ENCODE data around the gene PLEKHA1.

PLEKHA1 gene

DNA sequence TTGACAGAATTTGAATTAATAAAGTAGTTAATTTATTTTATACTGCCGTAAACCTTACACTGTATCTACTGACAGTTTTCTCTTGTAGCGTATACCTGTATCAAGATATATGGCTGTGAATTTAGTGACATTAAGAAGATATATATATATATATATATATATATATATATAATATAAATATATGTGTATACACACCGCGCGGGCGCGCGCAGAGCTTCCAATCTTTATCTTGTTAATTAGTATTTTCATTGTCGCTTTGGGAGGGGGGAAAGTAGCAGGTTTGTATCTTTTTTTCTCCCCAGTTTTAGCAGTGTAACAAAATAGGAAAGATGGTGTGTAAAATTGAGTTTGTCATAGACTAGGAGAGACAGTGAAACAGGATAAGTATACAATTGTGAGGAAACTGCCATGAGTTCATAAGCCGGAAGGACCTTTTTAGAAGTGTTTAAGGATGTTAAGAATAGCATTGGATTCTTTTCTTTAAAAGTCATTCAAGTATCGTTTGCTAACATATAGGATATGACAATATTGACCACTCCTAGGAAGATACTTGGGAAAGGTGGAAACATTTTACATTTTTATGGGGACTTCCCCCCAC lies 2.0 kb downstream of the PLEKHA1 start:
- DNase-seq (ENCODE audit: low read depth in 2 of 2) = no peak

GRCh38 chr10:122379041-122379440 lies 4.5 kb downstream of the PLEKHA1 start:
- no peak for DNase-seq (ENCODE audit: low read depth in 2 of 2)

DNA sequence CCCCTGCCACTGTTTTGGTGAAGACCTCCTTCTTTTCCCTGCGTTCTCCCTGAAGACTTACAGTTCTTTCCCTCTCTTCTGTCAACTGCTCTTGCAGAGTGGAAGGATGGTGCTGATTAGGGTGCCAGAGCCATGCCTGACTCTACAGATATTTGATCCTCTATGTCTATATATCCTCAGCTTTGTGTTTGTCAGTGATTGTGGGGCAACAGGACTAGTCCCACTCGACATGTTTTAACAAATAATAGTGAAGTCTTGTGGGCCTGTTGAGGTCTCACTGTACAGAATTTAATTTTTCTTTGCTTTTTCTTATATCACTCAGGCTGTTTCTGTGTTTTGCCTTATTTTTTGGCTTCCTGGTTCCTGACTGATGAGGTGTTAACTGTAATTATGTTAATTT lies 5.0 kb downstream of the PLEKHA1 start:
- DNase-seq (ENCODE audit: low read depth in 2 of 2) = no peak

- no peak for DNase-seq (ENCODE audit: low read depth in 2 of 2)
Measured at GRCh38 chr10:122380703-122381102, 6.2 kb downstream of the PLEKHA1 start.

GRCh38 chr10:122381680-122382079 lies 7.2 kb downstream of the PLEKHA1 start:
- DNase-seq (ENCODE audit: low read depth in 2 of 2) = no peak

GRCh38 chr10:122386514-122386913 lies 12.0 kb downstream of the PLEKHA1 start:
- no peak for DNase-seq (ENCODE audit: low read depth in 2 of 2)

DNA sequence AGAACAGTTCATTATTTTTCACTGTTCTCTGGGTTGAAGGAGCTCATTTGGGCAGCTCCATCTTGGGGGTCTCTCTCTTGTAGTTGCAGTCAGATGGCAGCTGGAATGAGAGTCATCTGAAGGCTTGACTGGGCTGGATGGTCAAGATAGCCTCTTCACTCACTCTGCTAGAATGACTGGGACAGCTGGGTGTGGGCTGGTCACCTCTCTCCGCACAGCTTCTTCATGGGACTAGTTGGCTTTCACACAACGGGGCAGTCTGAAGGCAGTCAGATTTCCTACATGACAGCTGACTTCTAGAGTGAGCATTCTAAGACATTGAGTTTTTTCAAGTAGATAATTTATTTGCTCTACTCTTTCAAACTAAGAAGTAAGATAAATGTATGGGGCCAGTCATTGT lies 13.1 kb downstream of the PLEKHA1 start:
- DNase-seq (ENCODE audit: low read depth in 2 of 2) = no peak

- DNase-seq (ENCODE audit: low read depth in 2 of 2) = no peak
Measured at GRCh38 chr10:122388287-122388997, 13.9 kb downstream of the PLEKHA1 start.

DNA sequence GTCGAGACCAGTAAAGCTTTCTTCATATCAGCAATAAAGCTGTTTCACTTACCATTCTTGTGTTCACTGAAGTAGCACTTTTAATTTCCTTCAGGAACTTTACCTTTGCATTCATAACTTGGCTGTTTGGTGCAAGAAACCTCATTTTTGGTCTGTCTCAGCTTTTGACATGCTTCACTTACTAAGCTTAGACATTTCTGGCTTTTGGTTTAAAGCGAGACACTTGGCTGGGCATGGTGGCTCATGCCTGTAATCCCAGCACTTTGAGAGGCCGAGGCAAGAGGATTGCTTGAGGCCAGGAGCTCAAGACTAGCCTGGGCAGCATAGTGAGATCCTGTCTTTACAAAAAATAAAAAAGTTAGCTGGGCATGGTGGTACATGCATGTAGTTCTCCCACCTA lies 15.8 kb downstream of the PLEKHA1 start:
- no peak for DNase-seq (ENCODE audit: low read depth in 2 of 2)

- DNase-seq (ENCODE audit: low read depth in 2 of 2) = no peak
Measured at GRCh38 chr10:122390679-122391078, 16.2 kb downstream of the PLEKHA1 start.

- no peak for DNase-seq (ENCODE audit: low read depth in 2 of 2)
Measured at GRCh38 chr10:122391875-122392274, 17.4 kb downstream of the PLEKHA1 start.

DNA sequence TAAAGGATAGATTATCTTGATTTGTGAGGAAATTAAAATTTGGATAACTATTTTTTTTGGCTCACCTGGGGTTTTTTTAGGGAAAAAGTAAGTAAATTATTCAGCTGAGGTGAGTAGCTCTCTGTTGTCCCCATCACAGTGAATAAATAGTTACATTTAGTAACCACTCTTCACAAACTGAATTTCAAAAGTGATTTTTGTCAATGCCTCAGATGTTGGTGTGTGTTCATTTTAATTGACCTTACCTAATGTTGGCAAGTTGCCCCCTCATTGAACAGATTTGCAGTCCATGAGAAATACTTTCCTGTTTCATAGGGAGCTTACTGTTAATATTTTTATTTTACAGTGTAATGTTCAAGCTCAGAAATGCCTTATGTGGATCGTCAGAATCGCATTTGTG lies 18.3 kb downstream of the PLEKHA1 start:
- DNase-seq (ENCODE audit: low read depth in 2 of 2) = no peak

DNA sequence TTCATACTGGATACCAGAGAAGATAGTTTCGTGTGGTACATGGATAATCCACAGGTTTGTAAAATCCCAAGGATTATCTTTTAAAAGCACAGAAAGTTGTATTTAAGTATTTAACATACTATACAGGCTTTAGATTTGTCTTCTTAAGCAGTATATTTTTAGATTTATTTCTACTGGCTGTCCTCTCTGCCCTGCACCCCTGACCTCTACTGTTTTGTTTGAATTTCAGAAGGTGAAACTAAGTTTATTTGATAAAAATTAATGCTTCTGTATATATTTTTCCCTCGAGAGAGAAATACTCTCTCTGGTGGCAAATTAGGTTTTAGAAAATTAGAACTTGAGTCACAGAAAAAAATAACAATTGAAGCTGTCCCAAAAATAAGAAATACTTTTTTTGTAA lies 18.8 kb downstream of the PLEKHA1 start:
- DNase-seq (ENCODE audit: low read depth in 2 of 2) = no peak

DNA sequence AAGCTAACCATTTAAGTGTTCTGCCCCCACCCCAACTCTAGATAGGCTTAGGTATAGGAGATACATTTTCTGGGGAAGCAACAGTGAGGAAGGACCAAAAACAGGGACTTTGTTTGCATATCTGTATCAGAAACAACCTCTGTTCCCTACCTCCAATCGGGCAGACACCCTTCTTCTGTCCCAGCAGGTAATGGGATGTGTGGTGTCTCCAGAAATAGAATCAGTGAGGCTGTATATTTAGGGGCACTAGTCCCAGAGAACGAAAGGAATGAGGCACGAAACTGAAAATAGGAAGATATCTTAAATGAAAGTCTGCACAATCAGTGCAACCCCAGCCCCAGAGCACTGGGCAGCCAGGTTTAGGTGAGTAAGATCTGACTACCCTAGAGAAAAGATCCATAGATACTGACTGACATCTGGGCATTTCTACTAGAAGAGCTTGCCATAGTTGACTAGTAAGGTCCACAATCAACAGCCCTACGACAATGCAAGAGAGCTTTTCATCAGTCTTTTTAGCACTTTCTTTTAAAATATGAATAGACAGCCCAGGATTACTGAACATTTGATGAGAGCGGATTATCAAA lies 28.1 kb downstream of the PLEKHA1 start:
- DNase-seq (ENCODE audit: low read depth in 2 of 2) = no peak

DNA sequence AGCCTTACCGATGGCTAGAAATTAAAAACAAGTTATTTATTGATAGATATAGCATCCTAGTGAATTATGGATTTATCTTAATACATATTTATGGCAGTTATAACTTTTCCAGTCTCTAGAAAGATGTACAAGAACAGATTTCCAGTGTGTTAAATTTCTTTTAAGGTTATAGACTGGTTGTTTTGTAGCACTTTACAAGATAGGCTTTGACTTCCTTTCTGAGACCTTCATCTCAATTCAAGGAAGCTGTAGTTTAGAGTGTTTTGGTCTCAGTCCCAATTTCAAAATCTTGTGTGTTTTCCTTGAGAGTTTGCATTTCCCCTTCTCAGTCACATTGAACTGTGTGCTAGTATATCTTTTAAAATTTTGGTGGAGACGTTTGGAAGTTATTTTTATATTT lies 30.1 kb downstream of the PLEKHA1 start:
- DNase-seq (ENCODE audit: low read depth in 2 of 2) = no peak

DNA sequence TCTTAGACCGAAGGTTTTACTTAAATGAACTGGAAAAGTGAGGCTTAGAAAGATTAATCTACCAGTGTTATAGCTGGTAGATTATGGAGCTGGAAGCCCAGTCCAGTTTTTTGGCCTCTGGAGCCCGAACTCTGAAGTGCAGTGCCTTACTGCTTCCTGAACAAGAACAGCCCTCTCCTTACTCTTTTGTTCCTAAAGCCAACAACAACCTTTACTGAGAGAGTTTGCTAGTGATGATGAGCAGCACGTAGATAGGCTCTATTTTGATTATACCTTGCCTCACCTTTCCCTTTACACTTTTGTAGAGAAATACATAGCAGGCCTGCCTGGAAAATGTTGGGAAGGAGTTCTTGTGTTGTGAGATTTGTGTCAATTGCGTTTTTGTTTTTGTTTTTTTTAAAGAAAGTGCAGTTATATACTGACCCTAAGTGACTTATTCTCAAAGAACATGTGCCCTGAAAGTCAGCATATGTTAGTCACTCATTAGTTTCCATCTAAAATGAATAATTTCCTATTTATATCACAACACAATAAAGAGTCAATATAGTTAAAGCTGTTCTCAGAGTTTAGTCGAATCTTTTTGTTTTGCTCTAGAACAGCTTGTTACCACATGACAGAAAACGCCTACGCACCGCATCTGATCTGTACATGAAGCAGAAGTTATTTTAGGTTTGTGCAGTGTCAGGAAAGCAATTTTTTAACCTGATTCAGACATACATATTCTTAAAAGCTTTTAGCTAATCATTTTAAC lies 33.0 kb downstream of the PLEKHA1 start:
- DNase-seq (ENCODE audit: low read depth in 2 of 2) = peak; percentile 44 to 50

GRCh38 chr10:122413327-122413726 lies 38.8 kb downstream of the PLEKHA1 start:
- no peak for DNase-seq (ENCODE audit: low read depth in 2 of 2)

GRCh38 chr10:122417667-122418066 lies 43.2 kb downstream of the PLEKHA1 start:
- no peak for DNase-seq (ENCODE audit: low read depth in 2 of 2)

DNA sequence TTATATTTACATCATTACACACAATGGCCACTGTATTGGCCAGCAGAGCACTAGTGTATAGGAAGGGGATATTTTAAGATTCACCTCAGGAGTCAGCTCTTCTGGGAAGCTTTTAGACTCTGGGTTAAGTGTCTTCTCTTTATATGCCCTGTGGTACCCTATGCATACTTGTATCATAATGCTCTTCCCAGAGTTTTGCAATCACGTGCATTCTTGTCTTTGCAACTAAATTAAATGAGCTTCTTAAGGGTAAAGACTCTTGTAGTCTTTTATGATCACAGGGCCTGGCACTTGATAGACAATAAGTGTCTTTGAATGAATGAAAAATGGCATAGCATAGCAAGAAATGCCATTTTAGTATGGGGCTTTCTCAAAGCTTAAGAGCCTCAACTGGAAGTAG lies 44.5 kb downstream of the PLEKHA1 start:
- DNase-seq (ENCODE audit: low read depth in 2 of 2) = no peak

DNA sequence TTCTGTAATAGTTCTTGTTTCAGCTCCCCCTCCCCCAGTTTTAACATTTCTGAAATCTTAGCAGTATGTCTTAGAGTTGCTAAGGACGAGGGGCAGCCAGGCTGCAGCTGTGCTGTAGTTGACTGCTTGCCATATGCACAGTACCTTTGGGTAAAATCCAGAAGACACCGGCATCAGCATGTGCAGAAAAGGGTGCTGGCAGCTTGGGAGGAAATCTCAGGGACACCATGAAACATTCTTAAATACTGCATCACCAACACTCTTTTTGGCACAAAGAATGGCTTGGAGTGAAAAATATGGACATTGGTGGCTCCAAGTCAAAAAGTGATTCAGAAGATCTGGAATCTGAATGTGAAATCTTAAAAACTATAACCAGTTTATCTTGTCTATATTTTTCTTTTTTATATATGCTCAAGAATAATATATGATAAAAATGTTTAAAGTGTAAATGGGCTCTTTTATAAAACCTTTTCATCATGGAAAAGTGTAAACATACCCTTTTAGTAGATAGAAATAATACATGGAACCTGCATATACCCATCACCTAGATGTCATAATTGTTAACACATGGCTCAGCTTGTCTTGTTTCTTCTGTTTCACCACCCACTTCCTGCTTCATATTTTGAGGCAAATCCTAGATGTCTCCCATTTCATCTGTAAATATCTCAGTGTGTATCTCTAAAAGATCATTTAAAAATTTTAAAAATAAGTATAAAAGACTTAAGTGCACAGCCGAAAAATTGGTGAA lies 45.5 kb downstream of the PLEKHA1 start:
- no peak for DNase-seq (ENCODE audit: low read depth in 2 of 2)

- no peak for DNase-seq (ENCODE audit: low read depth in 2 of 2)
Measured at GRCh38 chr10:122420624-122421007, 46.1 kb downstream of the PLEKHA1 start.

DNA sequence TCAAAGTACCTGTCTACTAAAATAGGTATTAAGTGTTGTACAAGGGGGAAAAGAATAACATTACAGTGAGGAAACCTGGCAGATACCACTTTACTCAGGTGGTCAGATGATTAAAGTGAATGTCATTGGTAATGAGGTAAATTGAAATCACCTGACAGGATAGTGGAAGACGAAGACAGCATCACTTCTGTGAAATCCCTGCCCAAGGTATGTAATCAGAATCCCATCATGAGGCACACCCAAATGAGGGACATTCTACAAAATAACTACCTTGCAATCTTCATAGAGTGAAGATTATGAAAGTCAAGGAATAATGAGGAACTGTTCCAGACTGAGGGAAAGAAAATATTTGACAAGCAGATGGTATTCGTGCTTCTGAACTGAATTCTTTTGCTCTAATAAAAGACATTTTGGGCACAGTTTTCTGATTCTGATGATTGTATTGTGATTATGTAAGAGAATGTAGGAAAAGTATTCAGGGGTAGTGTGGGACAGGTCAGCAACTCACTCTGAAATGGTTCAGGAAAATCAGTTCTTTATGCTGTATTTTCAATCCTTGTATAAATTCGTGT lies 46.6 kb downstream of the PLEKHA1 start:
- no peak for DNase-seq (ENCODE audit: low read depth in 2 of 2)
